HG02885 (cell line): ENCODE data around the gene STRN.

Experiments
- ATAC-seq: cut with Tn5 transposase; IDR thresholded peaks from one replicate; pipeline ENCODE4 v1.9.1; 2021; ENCODE audit warnings: mild to moderate bottlenecking; ENCODE audit not compliant: unreplicated experiment, poor library complexity

STRN gene

DNA sequence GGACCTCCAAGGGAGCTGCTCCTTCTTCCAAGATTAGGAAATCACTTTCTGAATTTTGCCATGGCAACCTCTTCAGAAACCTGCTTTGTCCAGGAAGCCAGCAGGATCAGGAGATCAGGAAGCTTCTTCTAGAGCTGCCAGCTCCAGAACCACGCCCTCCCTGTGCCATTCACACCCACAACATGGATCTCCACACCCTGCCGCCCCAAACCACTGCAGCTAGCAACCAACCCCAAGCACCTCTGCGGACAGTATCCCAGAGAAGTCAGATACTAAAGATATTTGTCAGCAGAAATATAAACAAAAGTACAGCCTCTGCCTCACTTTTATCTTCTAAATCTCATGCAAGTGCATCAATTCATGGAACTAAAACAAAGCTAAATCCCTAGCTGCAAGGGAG, 163.4 kb downstream of the STRN start:
- no peak for ATAC-seq

DNA sequence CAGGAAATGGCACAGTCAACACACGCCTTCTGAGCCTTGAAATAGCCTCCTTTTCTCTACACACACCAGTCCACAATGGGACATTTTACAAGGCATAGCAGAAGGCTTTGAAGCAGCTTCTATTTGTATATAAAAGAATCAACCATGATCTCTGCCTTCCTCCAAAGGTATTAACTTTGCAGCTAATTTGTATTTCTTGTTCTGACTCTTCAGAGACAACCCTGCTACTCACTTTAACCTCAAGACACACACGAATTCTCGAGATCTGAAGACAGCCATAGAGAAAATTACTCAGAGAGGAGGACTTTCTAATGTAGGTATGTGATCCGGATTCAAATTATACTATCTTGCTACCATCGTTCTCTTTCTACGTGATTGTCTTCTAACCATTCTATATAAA, 165.2 kb downstream of the STRN start:
- no peak for ATAC-seq

DNA sequence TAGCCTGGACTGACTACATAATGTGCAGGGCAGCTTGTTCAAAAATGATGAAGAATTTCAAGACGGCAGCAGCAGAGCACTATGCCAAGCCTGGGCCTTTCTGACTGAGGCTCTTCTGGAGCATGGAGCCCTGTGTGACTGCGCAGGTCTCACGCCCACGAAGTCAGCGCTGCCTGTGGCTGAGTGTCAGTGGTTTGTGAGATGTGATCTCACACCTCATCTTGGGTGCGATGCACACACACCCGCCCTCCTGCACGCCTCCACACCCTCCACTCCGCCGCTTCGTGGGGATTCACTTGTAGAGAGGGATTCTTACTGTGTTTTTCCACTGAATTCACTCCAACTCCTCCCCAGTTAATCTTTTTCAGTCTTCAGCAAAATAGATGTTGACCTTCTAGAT, 166.0 kb downstream of the STRN start:
- no peak for ATAC-seq

DNA sequence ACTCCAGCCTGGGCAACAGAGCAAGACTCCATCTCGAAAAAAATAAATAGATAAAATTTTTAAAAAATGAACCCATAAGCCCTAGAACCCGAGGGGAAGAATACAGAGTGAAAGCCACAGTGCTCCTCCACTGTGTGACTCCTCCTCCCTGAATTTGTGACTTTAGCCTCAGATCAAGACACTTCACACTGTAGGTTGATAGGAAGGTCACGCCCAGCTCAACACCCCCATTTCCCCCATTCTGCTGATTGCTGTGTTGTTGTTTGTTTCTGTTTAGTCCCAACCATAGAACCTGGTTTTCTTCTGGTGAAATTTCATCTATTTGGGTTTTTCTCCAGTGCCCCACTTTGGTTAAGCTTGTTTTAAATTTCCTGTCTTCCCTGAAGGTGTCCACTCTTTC, 167.6 kb downstream of the STRN start:
- ATAC-seq = no peak

DNA sequence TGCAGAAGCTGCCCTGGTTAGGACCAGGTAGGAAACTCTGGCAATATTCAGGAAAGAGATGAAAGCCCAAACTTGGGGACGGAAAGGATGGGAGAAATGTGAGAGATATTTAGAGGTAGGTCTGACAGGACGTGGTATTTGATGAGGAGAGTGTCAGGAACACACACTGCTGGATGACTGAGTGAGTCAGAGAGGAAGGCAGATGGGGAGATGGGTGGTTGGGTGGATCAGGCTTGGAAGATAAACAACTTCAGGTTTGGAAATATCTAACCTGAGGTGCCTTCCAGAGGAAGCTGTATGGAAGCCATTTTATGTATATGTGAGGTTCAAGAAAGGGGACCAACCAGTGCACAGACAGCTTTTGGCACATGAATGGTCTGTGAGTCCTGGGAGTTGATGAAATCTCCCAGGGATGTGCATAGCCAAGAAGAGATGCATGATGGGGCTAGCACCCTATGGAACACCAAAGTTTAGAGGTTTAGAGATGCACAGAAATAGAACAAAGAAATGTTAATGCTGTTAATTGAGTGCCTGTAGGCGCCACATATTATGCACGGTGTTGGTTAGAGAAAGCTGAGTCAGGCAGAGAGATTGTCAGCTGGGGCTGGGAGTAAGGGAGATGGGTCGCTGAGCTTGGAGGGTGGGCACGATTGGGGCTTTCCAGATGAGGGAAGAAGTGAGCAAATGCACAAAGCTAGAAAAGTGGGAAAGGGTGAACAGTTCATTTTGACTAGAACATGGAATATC, 168.8 kb downstream of the STRN start:
- ATAC-seq = no peak
